Natural killer cell (primary cell): ENCODE data around the gene LRRC4. TPM values are rescaled to one million over a fixed set of nuclear protein-coding genes. Genes with fewer than 3 reads are reported as not detected.

Source experiments
- ATAC-seq, 3 donors: fragments of 150-1000 bp in 2 of 3; fragments of 200-7000 bp in 1 of 3; cut with Tn5 transposase; 1 replicate in 1 of 3; 2 replicates in 2 of 3; pipeline ENCODE4 v1.10.0; 2021; ENCODE audit warnings: mild to moderate bottlenecking in 2 of 3, moderate library complexity in 2 of 3
- DNase-seq, 2 donors: peaks; one replicate each; pipeline versions ENCODE4 v3.0.0 to v3.0.0-alpha.2; 2013 to 2021; ENCODE audit warnings: mixed read lengths in 1 of 2
- H3K27ac ChIP-seq: one replicate; pipeline ENCODE4 v1.5.1; 2013; ENCODE audit warnings: mild to moderate bottlenecking, low read length
- H3K27me3 ChIP-seq: one replicate; pipeline ENCODE4 v1.6.1; 2013; ENCODE audit warnings: low read length; ENCODE audit not compliant: control insufficient read depth, insufficient read depth
- H3K36me3 ChIP-seq: one replicate; pipeline ENCODE4 v1.6.1; 2013; ENCODE audit warnings: low read length; ENCODE audit not compliant: control insufficient read depth, insufficient read depth
- H3K4me1 ChIP-seq: one replicate; pipeline ENCODE4 v1.6.1; 2013; ENCODE audit warnings: low read length; ENCODE audit not compliant: control insufficient read depth, insufficient read depth
- H3K4me3 ChIP-seq: one replicate; pipeline ENCODE4 v1.5.1; 2013; ENCODE audit warnings: low read length
- H3K9me3 ChIP-seq: one replicate; pipeline ENCODE4 v1.6.1; 2013; ENCODE audit warnings: low read length; ENCODE audit not compliant: control insufficient read depth, insufficient read depth
- H3K27ac Mint-ChIP-seq, 2 donors: one replicate each; pipeline ENCODE4 v1.8.0; 2022; ENCODE audit warnings: mild to moderate bottlenecking in 2 of 2, mixed read lengths in 2 of 2, moderate library complexity in 1 of 2
- H3K27me3 Mint-ChIP-seq, 2 donors: one replicate each; pipeline ENCODE4 v1.8.0; 2022; ENCODE audit warnings: low read depth in 2 of 2, mixed read lengths in 2 of 2
- H3K36me3 Mint-ChIP-seq: one replicate; pipeline ENCODE4 v1.8.0; 2022; ENCODE audit warnings: mixed read lengths
- H3K4me1 Mint-ChIP-seq, 2 donors: one replicate each; pipeline ENCODE4 v1.8.0; 2022; ENCODE audit warnings: mixed read lengths in 2 of 2
- H3K4me3 Mint-ChIP-seq: one replicate; pipeline ENCODE4 v1.8.0; 2022; ENCODE audit warnings: mild to moderate bottlenecking, moderate library complexity, mixed read lengths
- H3K9me3 Mint-ChIP-seq, 2 donors: one replicate each; pipeline ENCODE4 v1.8.0; 2022; ENCODE audit warnings: mixed read lengths in 2 of 2
- WGBS: methylation state at CpG from one replicate; pipeline ENCODE4 v1.1.7; 2013; ENCODE audit warnings: missing lambda C conversion rate; ENCODE audit not compliant: insufficient coverage; 5-methylcytosine and 5-hydroxymethylcytosine counted together
- intact Hi-C: fragments of 100-400 bp; cut with micrococcal nuclease; formaldehyde crosslinking; loops from one replicate; pipeline ENCODE4 v1.14.2; 2022
- total RNA-seq, 4 donors: library from RNA; stranded (reverse); fragments of 120-200 nt in 1 of 4; gene quantifications; one replicate each; pipeline versions ENCODE4 v1.2.3 to v1.2.4, GENCODE V29; 2013 to 2022
- TF ChIP-seq, protein P1 (sequence below): fragments of 200-600 bp; IDR thresholded peaks from one replicate; pipeline ENCODE4 v1.8.0; 2022; ENCODE audit warnings: antibody characterized with exemption

Gene LRRC4
- total RNA-seq, 3 donors from 2014 or later (not counting 1 experiment from before 2014, with no cell fraction given) = 0.79 to 2.4 (median 1.8) TPM

DNA sequence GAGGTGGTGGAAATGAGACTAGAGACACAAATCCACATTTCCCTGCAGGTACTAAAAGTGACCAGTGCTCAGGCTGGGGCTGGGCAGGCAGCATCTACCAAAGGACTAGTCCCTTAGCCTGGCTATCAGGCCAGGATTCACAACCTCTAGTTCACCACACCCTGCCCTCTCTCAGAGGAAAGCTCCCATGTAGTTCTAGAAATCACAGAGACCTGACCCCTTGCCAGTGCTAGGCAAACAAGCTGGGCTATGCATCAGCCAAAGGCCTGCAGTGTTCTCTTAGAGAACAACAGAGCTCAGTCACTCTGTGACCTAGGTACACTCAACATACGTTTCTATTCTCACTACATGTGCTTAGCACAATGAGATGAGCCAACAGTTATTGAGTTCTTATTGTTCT, 26.7 kb upstream of the LRRC4 start:
- H3K27ac ChIP-seq = no peak overlapping the region
- DNase-seq (no peak), ATAC-seq (no peak)
- H3K36me3 ChIP-seq = no peaks in the 10 kb centered on the region
- Mint-ChIP-seq H3K9me3 (no peaks in the 10 kb centered on the region), H3K27ac (peak overlapping the region in 1 of 2 donors; percentile 19), H3K36me3 (no peaks in the 10 kb centered on the region), H3K4me1 (peaks cover 23 to 29% of the 10 kb centered on the region in 2 donors), H3K4me3 (no peak overlapping the region), H3K27me3 (no peaks in the 10 kb centered on the region)
- WGBS = no CpG with 5 or more reads among the region's 1 CpG
- peaks cover 12% of the 10 kb centered on the region for H3K4me1 ChIP-seq
- no peaks in the 10 kb centered on the region for H3K27me3 ChIP-seq
- H3K9me3 ChIP-seq = no peaks in the 10 kb centered on the region
- H3K4me3 ChIP-seq = no peak overlapping the region
- intact Hi-C loops = no loop called here
- TF ChIP-seq, protein P1, sequence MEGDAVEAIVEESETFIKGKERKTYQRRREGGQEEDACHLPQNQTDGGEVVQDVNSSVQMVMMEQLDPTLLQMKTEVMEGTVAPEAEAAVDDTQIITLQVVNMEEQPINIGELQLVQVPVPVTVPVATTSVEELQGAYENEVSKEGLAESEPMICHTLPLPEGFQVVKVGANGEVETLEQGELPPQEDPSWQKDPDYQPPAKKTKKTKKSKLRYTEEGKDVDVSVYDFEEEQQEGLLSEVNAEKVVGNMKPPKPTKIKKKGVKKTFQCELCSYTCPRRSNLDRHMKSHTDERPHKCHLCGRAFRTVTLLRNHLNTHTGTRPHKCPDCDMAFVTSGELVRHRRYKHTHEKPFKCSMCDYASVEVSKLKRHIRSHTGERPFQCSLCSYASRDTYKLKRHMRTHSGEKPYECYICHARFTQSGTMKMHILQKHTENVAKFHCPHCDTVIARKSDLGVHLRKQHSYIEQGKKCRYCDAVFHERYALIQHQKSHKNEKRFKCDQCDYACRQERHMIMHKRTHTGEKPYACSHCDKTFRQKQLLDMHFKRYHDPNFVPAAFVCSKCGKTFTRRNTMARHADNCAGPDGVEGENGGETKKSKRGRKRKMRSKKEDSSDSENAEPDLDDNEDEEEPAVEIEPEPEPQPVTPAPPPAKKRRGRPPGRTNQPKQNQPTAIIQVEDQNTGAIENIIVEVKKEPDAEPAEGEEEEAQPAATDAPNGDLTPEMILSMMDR = no peak

DNA sequence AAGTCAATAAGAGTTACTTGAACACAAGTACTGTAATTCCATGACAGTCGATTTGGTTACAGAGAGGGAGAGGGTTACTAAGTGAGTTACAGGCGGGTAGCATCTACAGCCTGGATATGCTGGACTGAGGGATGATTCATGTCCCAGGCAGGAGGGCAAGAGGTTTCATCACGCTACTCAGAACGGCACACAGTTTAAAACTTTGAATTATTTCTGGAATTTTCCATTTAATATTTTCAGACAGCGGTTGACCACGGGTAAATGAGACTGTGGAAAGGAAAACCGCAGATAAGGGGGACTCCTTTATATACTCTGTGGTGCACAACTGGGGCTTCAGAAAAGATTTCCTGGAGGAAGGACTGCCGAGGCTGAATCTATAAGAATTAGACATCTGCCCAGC, 25.7 kb upstream of the LRRC4 start:
- no peak for DNase-seq
- no peak for ATAC-seq
- H3K4me3 ChIP-seq = no peak overlapping the region
- intact Hi-C loops = no loop called here
- H3K36me3 ChIP-seq = no peaks in the 10 kb centered on the region
- H3K4me3 Mint-ChIP-seq = no peak overlapping the region
- TF ChIP-seq, protein P1 = no peak
- H3K4me1 ChIP-seq = peaks cover 17% of the 10 kb centered on the region
- no peak overlapping the region for H3K27ac Mint-ChIP-seq
- no peaks in the 10 kb centered on the region for H3K36me3 Mint-ChIP-seq
- no peaks in the 10 kb centered on the region for H3K9me3 Mint-ChIP-seq
- H3K27me3 ChIP-seq = no peaks in the 10 kb centered on the region
- H3K27ac ChIP-seq = no peak overlapping the region
- peaks cover 23 to 37% of the 10 kb centered on the region in 2 donors for H3K4me1 Mint-ChIP-seq
- no peaks in the 10 kb centered on the region for H3K9me3 ChIP-seq
- H3K27me3 Mint-ChIP-seq = no peaks in the 10 kb centered on the region
- WGBS = 94% methylated on average over 8 of the region's 8 CpGs

DNA sequence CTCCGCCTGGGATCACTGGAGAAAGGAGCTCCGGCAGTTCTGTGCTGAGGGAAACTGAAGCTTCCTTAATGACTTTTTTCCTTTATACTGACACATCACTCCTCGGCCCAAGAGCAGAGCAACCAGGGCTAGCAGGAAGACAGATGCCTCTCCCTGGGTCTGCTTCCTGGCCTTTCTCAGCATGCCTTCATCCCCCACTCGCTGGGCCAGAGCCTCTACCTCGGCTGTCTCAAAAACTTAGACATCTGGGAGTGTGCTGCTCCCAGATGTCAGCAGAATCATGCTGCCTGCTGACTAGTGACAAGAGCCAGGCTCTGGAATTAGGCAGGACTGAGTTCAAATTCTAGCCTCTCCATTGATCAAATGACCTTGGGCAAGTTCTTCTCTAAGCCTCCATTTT, 24.4 kb upstream of the LRRC4 start:
- intact Hi-C loops = no loop called here
- 93% methylated on average over 5 of the region's 5 CpGs for WGBS
- H3K9me3 ChIP-seq = no peaks in the 10 kb centered on the region
- H3K4me1 ChIP-seq = peaks cover 17% of the 10 kb centered on the region
- H3K27ac Mint-ChIP-seq = no peak overlapping the region
- no peak overlapping the region for H3K4me3 Mint-ChIP-seq
- no peaks in the 10 kb centered on the region for H3K36me3 Mint-ChIP-seq
- TF ChIP-seq, protein P1 = no peak
- no peak overlapping the region for H3K4me3 ChIP-seq
- no peak for DNase-seq
- H3K9me3 Mint-ChIP-seq = no peaks in the 10 kb centered on the region
- H3K27me3 ChIP-seq = no peaks in the 10 kb centered on the region
- no peaks in the 10 kb centered on the region for H3K36me3 ChIP-seq
- H3K27ac ChIP-seq = no peak overlapping the region
- no peak for ATAC-seq
- peaks cover 27 to 44% of the 10 kb centered on the region in 2 donors for H3K4me1 Mint-ChIP-seq
- H3K27me3 Mint-ChIP-seq = no peaks in the 10 kb centered on the region

DNA sequence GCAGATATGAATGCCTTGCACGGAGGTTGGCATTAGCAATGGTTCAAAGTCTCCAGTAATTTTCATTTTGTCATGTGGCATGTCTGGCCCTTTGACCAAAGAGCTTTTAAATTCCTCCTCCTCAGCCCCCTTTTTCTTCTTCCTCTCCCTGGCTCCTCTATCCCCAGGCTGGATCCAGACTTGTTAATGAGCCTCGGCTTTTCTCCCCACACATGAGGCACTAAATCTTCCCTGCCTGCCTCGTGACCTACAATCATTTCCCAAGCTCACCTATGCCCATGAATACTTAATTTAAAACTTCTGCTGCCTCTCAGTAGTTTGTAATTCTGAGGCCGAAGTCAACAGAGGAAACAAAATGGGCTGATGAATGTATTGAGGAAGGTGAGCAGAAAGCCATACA, 23.3 kb upstream of the LRRC4 start:
- TF ChIP-seq, protein P1 = no peak
- Histone ChIP-seq H3K9me3 (no peaks in the 10 kb centered on the region), H3K36me3 (no peaks in the 10 kb centered on the region), H3K4me1 (peaks cover 13% of the 10 kb centered on the region), H3K27me3 (no peaks in the 10 kb centered on the region), H3K27ac (no peak overlapping the region), H3K4me3 (no peak overlapping the region)
- Mint-ChIP-seq H3K4me1 (peaks cover 24 to 38% of the 10 kb centered on the region in 2 donors), H3K27me3 (no peaks in the 10 kb centered on the region), H3K4me3 (no peak overlapping the region), H3K36me3 (no peaks in the 10 kb centered on the region), H3K27ac (no peak overlapping the region), H3K9me3 (no peaks in the 10 kb centered on the region)
- ATAC-seq (no peak), DNase-seq (no peak)
- intact Hi-C loops = no loop called here
- WGBS = 98% methylated on average over 4 of the region's 4 CpGs
